GM18511 (cell line): ENCODE measurements around the gene BRF1.

Experiments
- ATAC-seq: cut with Tn5 transposase; IDR thresholded peaks from one replicate; pipeline ENCODE4 v1.9.1; 2021; ENCODE audit warnings: mild to moderate bottlenecking, moderate library complexity; ENCODE audit not compliant: unreplicated experiment

BRF1 gene

GRCh38 chr14:105201156-105201924, 99.5 kb downstream of the BRF1 start:
- ATAC-seq, result no peak

- no peak for ATAC-seq
Observed at GRCh38 chr14:105200641-105201040, 100.2 kb downstream of the BRF1 start.

- no peak for ATAC-seq
Observed at GRCh38 chr14:105200074-105200473, 100.7 kb downstream of the BRF1 start.

GRCh38 chr14:105199093-105199492, 101.7 kb downstream of the BRF1 start:
- no peak for ATAC-seq

GRCh38 chr14:105198588-105198987, 102.2 kb downstream of the BRF1 start:
- ATAC-seq, result no peak

GRCh38 chr14:105197211-105197641, 103.6 kb downstream of the BRF1 start:
- ATAC-seq, result no peak

- no peak for ATAC-seq
Observed at GRCh38 chr14:105196265-105196960, 104.4 kb downstream of the BRF1 start.

GRCh38 chr14:105195522-105196264, 105.1 kb downstream of the BRF1 start:
- no peak for ATAC-seq

GRCh38 chr14:105195051-105195450, 105.8 kb downstream of the BRF1 start:
- ATAC-seq, result no peak

- no peak for ATAC-seq
Observed at GRCh38 chr14:105193916-105194782, 106.7 kb downstream of the BRF1 start.

GRCh38 chr14:105192866-105193731, 107.7 kb downstream of the BRF1 start:
- no peak for ATAC-seq

GRCh38 chr14:105187935-105188524, 112.8 kb downstream of the BRF1 start:
- ATAC-seq, result no peak

- ATAC-seq, result no peak
Observed at GRCh38 chr14:105187116-105187515, 113.7 kb downstream of the BRF1 start.

GRCh38 chr14:105185973-105186372, 114.8 kb downstream of the BRF1 start:
- ATAC-seq, result no peak

- ATAC-seq, result no peak
Observed at GRCh38 chr14:105185001-105185400, 115.8 kb downstream of the BRF1 start.

GRCh38 chr14:105184461-105184860, 116.3 kb downstream of the BRF1 start:
- no peak for ATAC-seq

GRCh38 chr14:105182296-105183020, 118.3 kb downstream of the BRF1 start:
- no peak for ATAC-seq

- ATAC-seq, result no peak
Observed at GRCh38 chr14:105181549-105182295, 119.1 kb downstream of the BRF1 start.
